Right ventricle myocardium superior (tissue), 1 donor: ENCODE measurements around the gene FTO. TPM values are rescaled to one million over a fixed set of nuclear protein-coding genes. Genes with fewer than 3 reads are reported as not detected.
A peak's percentile ranks its signal among the peaks of the same experiment; 100 is the strongest.

Experiments used
- ATAC-seq: fragments of 200-7000 bp; cut with Tn5 transposase; one replicate; pipeline ENCODE4 v1.9.1; 2020; ENCODE audit warnings: mild to moderate bottlenecking; ENCODE audit not compliant: poor library complexity
- DNase-seq: peaks from one replicate; pipeline ENCODE4 v3.0.0-alpha.2; 2020
- intact Hi-C: fragments of 100-400 bp; cut with DNase I; formaldehyde crosslinking; loops from one replicate; pipeline ENCODE4 v1.11.2; 2022
- total RNA-seq: library from RNA; stranded (reverse); fragmentation: NEBNext Ultra II Directional; extraction: Animal tissue kit (Norgen Biotek cat#: 25700); gene quantifications from one replicate; pipeline ENCODE4 v1.2.1, GENCODE V29; 2021
- donor health status: DM: no; HTN: yes; CAD: no; lungs with severe emphysema.

Gene FTO
- total RNA-seq, 1 donor from 2014 or later = 75.3 TPM

DNA sequence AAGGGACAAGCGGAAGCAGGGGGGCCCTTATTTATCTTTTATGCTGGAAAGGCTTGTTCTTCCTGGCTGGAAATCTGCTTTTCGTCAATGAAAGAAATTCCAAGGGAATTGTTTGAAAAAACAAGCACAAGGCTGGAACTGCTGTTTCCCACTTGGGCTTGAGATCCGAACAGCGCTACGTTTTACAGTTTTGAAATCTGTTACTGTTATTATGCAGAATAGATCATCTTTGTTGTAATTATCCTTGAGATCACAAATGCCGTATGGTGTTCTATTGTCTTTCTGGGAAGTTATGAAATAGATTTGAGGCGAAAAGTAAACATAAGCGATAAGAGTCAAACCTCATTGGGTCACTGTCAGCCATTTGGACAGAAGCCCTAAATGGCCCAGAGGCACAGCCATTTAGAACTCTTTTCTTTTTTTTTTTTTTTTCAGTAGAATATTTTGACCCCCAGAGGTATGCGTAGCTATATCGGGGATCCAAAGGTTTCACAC, 359.4 kb downstream of the FTO start:
- ATAC-seq = peak; percentile 13
- intact Hi-C loops = no loop called here

DNA sequence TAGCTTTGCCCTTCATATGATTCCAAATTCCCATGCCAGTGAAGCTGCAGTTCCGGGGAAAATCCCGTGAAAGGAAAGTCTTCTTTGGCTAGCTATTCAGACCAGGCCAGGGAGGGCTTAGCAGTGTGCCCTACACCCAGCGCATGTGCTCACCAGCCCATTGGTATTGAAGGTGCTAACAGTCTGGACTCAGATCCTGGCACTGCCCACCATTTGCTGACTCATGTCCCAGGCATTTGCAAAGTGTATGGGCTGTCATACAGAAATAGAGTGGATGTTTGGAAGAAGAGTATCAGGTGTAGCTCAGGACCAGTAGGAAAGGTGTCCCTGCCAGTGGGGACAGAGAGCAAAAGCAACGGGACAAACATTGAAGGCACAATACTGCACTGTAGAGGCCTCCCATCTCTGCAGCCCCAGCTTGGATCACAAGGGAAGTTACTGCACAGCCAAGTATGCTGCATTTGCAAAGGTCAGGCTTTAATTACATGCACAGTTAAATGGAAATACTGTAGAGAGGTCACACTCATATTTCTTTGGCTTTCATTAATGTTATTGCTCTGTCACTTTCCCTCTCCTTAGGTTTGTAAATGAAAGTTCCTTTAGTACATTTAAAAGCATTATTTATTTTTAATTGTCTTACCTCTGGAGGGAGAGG, 362.6 kb downstream of the FTO start:
- intact Hi-C loops = no loop called here
- no peak for DNase-seq
- ATAC-seq = peak; percentile 50

More for the DNA sequence above, 359.4 kb downstream of the FTO start:
- DNase-seq = no peak

DNA sequence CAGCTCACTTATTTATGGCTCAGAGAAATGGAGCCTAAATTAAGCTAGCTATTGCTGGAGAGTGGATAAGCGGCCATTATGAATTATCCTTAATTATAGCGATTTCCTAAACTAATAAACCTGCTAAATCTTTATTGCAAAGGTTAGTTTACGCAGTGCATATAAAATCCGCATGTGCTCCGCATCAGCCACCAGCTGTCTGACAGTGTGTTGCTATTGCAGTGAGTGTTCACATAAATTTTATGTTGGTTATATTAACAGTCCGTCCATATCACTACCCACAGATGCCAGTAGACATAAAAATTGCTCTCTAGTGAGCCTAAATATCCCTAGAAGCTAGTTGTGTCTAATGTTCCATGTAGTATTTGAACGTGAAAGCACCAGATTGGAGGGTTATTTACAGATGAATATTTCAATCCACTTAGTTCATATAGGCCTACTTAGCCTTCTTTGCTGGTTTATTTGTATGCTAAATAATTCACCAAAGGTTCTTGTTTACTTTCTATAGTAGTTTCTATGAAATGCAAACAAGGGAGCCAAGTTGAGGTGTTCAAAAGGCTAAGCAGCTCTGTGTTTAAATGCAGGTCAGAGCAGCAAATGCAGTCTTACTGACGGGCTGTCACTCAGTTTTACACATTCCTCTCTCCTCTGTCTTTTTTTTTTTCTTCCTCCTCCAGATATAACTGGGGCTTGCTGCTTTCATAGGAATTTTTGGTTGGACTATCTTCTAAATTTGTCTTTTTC, 363.5 kb downstream of the FTO start:
- DNase-seq (no peak), ATAC-seq (no peak)
- intact Hi-C loops = no loop called here

DNA sequence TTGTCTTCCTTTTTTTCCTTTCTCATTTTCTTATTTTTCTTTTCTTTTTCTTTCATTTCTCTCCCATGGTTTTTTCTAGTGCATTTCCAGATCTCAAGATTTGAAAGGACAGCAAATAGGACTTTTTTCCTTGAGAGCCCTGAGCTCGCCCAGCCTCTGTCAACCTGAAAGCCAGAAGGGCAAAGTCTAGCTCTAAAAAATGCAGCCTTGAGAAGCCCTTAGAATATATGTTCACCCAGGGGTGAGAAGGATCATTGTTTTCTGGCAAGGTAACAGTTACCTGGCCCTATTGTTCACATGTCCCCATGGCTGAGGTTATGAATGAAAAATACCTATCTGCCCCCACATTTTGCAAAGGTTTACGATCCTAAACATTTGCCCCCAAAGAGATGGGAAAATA, 364.3 kb downstream of the FTO start:
- ATAC-seq (no peak), DNase-seq (no peak)
- intact Hi-C loops = no loop called here

DNA sequence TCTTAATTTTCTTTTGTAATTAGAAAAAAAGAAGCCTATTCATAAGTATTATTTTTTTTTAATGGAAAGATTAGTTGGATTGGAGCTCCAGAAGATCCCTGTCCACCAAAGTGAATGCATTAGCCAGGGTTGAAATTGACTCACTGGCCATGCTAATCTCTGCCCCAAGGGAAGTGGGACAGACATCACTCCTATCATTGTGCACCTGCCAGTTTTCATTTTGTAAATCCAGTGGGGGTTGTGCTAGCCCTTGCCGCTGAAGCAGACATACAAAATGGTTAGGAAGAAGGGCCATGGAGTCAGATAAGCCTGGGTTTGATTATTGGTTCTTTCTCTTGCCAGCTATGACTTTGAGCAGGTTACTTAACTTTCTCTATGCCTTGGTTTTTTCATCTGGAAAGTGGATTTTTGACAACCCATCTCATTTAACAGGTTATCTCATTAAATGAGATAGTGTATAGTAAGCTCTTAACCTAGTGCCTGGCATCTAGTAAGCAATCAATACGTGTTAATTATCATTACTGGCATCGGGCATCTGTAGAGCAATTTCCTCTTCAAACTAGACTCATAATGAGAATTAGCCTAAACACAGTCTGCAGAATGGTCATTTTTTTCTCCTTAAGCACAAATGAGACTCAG, 365.8 kb downstream of the FTO start:
- intact Hi-C loops = no loop called here
- DNase-seq (no peak), ATAC-seq (no peak)

DNA sequence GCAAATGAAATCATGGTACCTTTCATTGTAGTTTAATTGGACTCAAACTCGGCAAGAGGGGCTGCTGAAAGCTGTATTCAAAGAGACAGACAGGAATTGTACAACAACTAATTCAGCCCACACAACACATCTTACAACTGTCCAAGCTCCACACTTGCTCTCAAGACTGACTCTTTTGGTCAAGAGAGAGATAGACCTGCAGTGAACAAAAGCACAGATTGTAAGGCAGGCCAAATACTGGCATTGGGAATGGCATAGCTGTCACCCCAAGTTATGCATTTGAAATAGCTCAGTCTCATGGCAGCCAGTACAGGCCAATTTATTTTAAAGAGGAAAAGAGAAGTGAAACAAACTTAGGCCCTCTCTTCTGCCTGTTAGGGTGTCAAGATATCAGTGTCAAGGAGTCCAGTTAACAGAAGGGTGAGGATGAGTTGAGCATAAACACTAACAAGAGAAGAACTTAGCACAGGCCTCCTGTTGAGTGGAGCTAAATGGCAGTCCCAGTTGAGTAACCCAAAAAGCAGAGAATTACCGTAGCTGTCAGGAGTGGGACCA, 366.9 kb downstream of the FTO start:
- intact Hi-C loops = no loop called here
- DNase-seq (no peak), ATAC-seq (no peak)

DNA sequence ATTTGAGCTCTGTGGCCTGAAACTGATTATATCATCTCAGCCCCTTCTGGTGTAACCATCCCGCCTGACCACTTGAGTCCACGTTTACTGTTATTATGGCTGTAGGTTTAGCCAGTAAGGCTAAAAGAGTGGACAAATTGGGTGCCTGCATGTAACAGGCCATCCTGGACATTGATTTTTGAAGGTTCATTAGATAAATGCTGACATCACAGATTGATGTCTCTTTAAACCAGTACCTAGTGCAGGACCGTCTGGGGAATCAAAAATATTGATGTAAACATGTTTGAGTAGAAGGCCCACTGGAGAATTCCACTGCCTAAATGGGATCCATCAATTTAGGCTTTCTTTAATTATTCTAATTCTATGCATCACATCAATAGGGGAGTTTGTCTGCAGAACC, 367.6 kb downstream of the FTO start:
- ATAC-seq = no peak
- intact Hi-C loops = no loop called here
- DNase-seq = no peak

DNA sequence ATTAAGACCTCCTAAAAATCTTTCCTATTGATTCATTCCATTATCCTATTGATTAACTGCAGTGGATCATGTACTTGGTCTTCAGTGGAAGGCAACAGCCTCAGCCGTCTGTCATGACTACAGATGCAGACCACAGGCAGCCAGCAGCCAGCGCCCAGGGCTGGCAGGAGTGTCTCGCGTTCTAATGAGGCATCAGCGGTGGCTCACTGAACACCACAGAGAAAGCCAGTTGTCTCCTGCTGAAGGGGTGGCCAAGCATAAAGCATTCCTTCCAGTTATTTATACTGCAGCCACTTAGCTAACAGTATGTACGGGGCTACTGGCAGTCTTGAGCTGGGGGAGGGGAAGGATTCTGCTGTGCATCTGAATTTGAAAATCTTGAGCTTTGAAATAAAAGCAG, 368.3 kb downstream of the FTO start:
- ATAC-seq (peak; percentile 39), DNase-seq (no peak)
- intact Hi-C loops = no loop called here

DNA sequence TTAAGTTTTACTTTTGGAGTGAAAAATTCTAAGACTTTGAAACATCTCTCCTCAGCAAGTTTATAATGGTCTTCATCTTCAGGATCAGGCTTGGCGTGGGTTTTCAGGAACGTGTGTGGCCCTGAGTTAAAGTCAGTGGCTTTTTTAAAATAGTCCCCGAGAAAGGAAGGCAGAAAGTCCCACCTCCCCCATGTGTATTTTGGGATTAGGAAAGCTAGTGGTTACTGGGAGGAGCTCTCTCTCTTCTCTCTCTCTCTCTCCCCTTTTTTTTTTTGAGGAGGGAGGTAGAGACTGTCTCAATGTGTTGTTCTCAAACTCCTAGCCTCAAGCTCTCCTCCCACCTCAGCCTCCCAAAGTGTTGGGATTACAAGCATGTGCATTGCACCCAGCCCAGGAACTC, 369.4 kb downstream of the FTO start:
- DNase-seq = no peak
- ATAC-seq = no peak
- intact Hi-C loops = no loop called here

DNA sequence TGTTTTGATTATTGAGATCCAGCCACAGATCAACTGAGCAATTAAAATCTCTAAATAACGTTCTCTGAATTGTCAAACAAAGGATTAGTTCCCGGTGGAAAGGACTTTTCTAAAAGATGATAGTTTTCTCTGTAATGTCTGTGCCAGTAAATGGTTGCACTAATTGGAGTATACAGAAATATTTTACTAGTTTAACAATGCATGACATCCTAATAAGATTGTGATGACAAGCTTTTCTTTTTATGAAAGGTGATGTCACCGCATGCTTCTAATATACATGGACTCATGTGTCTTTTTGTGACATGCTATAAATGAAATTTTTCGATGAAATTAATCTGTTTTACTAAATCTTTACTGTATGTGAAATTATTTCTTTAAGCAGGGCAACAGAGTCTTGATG, 371.5 kb downstream of the FTO start:
- DNase-seq (no peak), ATAC-seq (no peak)
- intact Hi-C loops = no loop called here

DNA sequence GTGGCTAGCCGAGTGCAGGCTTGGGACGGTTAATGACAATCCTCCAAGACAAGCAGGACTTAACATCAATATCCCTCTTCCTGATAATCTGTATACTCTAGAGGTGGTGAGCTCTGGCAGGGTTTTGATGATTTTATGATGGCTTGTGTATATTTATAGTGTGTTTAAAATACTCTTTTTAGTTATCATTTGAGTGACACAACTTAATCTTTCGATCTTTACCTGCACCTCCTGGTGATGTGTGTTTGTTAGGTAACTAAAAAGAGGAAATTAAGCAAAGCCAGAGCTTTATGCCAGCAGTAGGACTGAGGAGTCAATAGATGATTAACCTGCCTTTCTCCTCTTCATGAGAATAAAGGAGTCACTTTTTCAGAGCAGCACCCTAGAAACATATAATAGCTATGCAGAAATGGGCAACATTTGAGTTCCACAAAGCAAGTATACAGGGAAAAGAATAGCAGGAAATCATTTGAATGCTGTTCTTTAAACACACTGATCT, 372.1 kb downstream of the FTO start:
- DNase-seq = no peak

DNA sequence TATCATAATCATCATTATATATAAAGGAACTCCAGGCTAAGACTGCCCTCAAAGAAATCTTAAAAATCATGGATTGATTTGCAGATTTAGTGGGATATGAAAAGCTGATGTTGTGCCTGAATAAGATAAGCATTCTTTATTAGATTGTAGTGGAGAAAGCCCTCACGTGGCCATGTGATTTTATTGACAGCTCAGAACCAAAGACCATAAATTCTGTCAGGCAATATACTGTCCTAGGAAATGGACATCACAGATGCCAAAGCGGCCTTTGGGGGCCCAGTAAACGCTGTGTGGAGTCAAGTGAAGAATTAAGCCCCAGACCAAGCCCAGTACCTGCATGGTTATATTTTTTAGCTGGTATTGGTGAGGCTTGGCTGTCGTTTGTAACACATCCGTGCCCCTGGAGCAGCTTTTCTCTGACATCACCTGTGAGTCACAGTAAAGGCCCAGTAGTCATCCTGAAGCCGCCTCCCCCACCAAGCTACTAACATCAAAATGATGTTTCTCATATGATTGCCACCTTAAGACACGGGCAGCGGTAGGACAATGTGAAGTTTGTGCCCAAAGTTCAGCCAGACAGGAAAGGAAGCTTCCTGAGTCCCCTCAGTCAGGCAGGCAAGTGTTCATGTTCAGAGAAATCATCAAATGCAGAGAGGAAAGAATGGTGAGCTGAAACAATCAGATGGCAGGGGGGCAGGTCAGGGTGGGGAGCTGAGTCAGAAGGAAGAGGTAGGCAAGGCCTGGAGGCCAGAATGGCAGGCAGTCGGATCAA, 373.3 kb downstream of the FTO start:
- no peak for ATAC-seq
- no peak for DNase-seq
- intact Hi-C loops = no loop called here

More for the DNA sequence above, 372.1 kb downstream of the FTO start:
- no peak for ATAC-seq
- intact Hi-C loops = no loop called here

DNA sequence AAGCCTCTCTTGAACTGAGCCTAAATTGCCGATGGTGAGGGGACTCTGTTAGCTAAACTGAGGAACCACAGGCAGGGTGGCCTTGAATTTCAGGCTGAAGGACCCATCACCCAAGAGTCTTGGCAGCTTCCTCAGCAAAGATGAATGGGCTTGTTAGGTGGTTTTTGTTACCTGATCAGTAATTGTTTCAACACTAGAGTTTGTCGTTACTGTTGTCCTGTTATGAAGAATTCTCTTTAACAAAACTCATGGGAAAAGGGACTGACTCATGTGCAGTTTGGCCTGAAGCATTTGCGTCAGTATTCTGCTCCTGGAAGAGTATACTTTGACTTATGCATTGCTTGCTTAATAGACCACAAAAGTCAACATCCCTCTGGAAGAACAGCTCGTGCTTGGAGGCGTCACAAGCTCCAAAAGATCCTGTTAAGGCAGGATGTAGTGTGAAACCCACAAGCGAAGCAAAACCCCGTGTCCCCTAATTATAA, 376.6 kb downstream of the FTO start:
- intact Hi-C loops = no loop called here

DNA sequence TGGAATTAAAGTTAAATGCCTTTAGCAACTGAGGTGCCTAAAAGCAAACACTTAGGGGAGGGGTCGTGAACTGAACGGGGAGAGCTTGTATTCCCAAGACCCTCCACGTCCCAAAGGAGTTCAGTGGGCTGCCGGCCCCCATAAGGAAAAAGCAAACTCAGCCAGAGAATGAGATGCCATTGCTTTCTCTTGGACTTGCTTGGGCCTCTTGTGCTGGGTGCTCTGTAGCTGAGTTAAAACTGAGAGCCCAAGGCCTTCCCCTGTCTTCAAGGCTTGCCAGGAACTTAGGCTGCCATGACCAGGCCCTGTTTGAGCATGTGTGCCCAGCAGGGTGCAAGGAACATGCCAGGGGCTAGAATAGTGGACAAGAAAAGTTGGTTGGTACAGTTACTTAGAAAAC, 382.8 kb downstream of the FTO start:
- intact Hi-C loops = no loop called here
- DNase-seq (no peak), ATAC-seq (no peak)

More for the DNA sequence above, 376.6 kb downstream of the FTO start:
- DNase-seq = no peak
- ATAC-seq = no peak

DNA sequence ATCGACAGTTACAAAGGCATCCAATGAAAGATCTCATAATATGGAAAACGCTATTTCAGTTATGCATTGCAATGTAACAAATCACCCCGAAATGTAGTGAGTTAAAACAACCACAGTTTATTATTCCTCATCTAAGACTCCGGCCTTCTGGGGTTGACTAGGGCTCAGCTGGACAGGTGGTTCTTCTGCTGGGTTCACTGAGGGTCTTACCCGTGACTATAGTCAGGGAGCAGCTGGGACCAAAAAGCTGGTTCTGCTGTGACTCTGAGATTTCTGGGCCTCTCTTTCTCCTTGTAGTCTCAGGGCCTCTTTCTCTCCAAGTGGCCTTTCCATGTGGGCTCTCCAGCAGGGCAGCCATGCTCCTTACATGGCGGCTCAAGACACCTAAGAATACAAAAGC, 386.6 kb downstream of the FTO start:
- DNase-seq = no peak
- ATAC-seq = no peak
- intact Hi-C loops = no loop called here

DNA sequence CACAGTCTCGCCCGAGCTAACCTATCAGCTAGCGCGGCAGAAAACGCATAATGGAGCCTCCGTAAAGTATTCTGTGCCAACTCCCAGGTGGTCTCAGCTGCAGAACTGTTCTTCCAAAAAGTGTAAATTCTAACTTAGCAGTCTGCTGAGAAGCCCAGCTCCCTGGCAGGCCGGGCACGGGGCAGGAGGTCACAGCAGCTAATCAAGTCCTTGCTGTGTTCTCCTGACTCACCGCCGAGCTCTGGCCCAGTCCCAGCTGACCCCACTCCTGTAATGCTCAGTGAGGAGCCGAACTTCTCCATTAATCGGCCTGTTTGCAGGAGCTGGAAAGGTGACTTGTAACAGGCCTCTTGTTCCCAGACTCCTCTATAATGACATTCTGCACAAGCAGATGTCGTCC, 389.3 kb downstream of the FTO start:
- no peak for ATAC-seq
- no peak for DNase-seq
- intact Hi-C loops = no loop called here

DNA sequence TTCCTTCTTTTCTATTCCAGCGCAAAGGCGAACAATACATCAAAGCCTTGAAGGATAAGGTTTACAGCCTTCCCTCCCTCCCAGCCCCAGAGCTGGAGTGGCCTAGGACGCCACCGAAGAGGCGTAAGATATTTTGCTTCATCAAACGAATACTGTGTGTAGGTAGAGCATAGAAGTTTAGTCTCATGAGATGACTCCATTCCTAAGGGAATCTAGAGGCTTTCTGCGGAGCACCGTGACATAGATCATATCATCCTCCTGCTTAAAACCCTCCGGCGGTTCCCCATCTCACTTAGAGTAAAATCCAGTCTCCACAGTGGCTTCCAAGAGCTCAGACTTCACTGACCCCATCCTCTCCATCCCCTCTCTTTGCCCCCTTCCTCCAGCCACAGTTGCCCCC, 390.7 kb downstream of the FTO start:
- ATAC-seq (no peak), DNase-seq (no peak)
- intact Hi-C loops = no loop called here

DNA sequence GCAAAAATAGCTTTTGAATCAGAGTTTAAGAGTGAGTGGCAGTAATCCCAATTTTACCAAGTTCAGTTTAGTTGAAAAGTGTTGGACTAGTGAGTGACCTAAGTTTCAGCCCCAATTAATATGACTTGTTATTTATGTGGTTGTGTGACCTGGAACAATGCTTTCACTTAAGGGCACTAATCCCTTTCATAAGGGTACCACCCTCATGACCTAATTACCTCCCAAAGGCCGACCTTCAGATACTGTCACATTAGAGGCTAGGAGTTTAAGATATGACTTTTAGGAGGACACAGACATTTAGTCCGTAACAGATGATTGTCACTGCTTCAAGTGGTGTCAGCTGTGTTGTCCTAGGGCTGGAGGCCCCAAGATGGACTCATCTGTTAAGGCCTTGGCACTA, 392.7 kb downstream of the FTO start:
- intact Hi-C loops = no loop called here
- no peak for DNase-seq
- no peak for ATAC-seq

DNA sequence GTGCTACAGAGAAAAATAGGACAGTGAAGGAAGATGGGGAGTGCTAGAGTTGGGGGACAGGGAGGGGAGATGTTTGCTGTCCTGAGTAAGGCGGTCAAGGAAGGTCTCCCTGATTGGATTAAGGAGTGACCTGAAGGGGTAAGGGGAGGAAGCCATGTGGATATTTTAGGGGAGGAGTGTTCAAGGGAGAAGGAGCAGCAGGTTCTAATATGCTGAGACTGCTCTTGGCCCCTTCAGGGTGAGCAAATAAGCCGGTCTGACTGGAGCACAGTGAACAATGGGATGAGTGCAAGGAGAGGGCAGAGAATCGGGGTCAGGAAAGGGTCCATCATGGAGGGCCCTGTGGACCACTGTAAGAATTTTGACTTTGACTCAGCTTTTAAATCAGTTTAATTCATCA, 393.8 kb downstream of the FTO start:
- intact Hi-C loops = no loop called here
- ATAC-seq = no peak
- DNase-seq = no peak
